Activated CD4-positive, alpha-beta T cell treated with anti-CD3 and anti-CD28 coated beads, Interleukin-2, amount 50 U/mL, for 16 hours (primary cell): ENCODE results near the gene SZT2.
"Not testable (repeated sequence)": the region's sequence is repeated elsewhere in the genome, so short reads cannot be mapped to it uniquely, and the experiment has no call there.

Experiments used
- DNase-seq: peaks from one replicate; pipeline ENCODE4 v3.0.0-alpha.2; 2020

Gene SZT2

DNA sequence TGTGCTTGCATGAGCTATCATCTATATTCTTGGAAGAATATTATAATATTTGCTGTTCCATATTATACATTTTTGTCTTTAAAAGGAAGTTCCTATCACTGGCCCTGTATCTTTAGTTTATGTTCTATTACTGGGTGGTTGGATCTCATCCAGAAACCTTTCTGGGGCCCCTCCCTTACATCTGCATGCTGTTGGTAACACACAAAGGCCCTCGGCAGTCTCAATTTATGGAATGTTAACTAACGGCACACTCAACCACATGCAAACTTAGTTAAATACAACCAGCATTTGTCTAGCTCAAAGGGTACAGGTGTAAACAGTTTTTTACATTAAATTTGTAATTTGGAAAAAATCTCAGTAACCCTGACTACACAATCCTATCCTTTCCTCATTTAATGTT is 73.8 kb downstream of the SZT2 start:
- no peak for DNase-seq

DNA sequence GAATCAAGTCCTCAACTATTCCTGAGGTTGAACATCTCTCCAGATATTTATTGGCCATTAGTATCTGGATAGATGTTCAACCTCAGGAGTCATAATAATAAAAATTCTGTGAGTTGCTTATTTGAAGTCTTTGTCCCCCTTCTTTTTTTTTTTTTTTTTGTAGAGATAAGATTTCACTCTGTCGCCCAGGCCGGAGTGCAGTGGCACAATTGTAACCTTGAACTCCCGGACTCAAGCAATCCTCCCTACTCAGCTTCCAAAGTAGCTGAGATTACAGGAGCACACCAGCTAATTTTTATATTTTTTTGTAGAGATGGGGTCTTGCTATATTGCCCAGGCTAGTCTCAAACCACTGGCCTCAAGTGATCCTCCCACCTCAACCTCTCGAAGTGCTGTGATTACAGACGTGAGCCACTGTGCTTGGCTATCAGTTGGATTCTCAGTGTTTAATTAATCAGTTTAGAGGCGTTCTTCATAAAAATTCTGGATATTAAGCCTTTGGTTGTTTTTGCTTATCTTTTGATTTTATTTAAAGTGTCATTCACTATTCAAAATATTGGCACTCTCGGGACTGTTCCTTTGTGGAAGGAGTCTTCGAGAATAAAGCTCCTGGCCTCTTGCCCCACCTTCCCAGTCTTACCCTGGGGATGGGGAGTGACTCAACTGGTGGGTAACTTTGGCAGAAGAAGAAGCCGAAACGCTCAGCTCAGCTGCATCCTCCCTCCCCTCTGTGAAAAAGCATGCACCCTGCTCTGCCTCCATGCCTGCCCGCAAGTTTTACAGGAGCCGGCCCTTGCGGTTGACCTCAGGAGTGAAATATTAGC is 75.2 kb downstream of the SZT2 start:
- DNase-seq = no peak

DNA sequence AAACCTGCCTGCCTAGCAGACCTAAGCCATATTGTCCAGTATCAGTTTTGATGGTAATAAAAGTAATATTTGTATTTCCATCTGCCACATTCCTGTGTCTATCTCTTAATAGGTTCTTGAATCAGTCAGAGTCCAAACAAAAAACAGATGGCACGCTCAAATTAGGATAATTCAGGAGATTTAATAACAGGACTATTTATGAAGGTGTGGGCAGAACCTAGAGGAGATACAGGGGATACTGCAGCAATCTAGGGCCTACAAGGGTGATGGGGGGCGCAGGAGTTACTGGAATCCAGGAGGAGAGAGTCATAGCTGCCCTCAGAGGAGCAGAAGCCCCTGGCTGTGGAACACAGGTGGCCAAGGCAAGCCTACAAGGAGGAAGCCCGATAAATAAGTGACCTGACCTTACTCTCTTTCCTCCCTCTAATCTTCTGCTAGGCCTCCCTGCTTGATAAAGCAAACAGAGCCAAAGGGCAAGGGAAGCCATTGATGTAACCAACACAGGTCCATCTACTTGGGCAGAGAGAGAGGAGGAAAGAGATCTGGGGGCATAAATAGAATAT is 75.9 kb downstream of the SZT2 start:
- DNase-seq = no peak

DNA sequence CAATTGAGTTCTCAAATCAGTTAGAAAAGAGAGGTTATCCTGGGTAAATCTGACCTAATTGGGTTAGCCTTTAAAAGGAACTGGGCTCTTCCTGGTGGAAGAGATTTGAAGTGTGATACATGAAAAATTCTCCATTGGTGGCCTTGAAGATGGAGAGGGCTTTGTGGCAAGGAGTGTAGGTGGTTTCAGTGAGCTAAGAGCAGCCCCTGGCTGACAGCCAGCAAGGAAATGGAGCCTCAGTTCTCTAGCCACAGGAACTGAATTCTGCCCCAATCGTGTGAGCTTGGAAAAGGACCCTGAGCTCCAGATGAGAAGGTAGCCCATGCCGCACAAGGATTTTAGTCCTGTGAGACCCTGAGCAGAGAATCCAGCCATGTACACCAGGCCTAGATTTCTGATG is 76.7 kb downstream of the SZT2 start:
- DNase-seq = no peak

DNA sequence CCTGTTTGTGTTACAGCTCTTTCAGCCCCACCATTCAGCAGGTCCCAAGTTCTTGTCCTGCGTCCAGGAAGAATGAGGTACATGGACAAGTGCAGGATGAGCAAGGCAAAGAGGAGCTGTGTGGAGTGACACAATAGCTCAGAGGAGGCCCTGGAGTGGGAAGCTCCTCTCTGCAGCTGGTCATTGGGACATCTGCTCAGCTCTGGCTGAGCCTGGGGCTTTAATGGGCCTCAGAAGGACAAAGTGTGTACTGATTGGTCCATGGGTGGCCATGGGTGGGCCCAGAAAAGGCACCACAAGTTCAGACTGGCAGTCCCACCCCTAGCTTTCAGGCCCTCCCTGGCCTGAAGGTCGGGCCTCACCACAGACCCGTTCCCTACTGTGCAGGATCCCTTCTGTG is 78.7 kb downstream of the SZT2 start:
- no peak for DNase-seq

DNA sequence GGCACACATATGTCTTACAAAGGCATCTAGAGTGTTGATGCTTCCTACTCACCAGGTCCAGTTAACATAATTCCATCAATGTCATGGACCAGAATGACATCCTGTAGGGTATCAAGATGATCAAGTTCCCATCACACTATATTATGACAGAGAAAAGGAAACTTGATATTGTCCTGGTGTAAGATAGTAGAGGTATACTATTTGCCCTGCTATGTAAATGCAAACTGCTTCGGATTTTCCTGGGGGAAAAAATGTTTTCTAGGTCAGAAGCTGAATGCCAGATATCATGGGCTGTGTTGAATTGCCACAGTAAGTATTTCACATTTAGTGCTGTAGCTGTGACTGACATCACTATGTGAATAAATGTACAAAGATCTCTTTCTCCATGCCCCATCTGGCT is 80.2 kb downstream of the SZT2 start:
- no peak for DNase-seq

DNA sequence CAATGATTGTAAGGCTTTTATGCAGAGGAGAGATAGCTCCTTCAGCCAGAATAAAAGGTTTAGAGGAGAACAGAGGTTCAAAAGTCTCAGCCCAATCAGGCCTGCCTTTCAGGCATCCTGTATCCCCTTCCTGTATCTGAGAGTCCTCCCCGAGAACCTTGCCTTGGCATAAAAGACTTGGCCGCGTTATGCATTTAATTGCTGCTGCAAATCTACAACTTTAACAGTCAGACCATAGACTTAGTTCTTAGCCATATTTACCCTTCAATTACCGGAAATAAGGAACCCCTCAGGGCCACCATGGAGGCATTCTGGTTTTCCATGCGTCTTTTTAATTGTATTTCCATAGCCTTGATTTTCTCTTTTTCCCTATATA is 82.4 kb downstream of the SZT2 start:
- no peak for DNase-seq

DNA sequence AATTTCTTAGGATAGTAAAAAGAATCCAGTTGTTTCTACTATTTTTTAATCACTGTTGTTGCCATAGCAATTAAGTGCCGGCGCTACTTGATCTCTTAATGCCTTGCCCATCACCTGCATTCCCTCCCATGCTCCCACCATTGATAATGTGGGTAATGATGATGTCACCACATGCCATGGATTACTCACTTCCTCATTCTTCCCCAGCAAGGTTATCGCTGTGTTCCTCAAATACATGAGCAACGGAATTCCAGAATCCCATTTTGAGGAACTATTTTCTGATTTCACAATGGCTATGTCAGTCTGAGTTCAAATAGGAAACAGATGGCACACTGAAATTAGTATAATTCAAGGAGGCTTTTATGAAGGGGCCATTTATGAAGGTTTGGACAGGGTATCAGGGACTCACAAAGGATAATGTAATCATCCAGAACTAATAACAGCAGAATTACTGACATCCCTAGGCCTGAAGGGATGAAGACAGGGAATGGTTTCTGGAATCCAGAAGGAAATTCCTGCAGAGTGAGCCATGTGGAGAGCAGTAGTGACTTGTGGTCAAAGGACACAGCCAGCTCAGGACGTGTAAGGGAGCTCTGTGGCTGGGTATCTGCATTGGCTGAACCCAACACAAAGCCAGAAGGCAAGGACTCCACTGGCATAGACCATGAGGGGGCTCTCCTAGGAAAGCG is 82.9 kb downstream of the SZT2 start:
- not testable (repeated sequence) for DNase-seq

DNA sequence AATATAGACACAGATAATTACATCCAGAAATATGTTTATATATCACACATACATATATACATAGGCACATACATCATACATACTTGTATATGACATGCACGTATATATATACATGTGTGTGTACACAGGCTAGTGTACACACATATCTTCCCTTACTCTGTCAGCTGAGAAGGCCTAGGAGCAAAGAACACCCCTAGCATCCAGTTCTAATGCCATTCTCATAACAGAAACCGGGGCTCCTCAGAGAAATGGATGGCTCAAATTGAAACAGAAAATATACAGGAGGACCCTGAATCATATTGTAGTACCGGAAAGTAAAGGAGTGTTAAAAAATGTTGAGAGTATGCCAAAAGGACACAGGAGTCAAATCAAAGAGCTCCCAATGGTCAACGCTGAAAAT is 83.8 kb downstream of the SZT2 start:
- DNase-seq = peak; percentile 48

DNA sequence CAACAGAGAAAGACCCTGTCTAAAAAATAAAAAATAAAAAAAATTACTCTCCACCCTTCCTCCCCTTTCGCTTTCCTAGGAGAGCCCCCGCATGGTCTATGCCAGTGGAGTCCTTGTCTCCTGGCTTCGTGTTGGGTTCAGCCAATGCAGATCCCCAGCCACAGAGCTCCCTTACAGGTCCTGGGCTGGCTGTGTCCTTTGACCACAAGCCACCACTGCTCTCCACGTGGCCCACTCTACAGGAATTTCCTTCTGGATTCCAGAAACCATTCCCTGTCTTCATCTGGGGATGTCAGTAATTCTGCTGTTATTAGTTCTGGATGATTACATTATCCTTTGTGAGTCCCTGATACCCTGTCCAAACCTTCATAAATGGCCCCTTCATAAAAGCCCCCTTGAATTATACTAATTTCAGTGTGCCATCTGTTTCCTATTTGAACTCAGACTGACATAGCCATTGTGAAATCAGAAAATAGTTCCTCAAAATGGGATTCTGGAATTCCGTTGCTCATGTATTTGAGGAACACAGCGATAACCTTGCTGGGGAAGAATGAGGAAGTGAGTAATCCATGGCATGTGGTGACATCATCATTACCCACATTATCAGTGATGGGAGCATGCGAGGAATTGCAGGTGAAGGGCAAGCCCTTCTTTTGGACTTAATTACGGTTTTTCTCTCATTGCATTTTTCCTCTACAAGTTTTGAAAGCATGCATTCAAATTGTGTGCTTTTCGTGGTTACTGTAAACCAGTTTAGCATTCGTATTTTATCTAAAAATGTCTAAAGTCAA is 86.1 kb downstream of the SZT2 start:
- not testable (repeated sequence) for DNase-seq

DNA sequence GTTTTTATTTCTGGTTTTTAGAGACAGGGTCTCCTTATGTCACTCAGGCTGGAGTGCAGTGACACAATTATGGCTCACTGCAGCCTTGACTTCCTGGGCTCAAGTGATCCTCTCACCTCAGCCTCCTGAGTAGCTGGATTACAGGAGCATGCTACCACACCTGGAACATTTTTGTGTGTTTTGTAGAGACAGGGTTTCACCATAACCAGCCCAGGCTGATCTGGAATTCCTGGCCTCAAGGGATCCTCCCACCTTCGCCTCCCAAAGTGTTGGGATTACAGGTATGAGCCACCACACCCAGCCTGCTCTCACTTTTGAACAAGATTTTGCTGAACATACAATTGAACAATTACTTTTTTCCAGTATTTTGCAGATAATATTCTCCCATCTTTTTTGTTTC is 88.0 kb downstream of the SZT2 start:
- DNase-seq = no peak

DNA sequence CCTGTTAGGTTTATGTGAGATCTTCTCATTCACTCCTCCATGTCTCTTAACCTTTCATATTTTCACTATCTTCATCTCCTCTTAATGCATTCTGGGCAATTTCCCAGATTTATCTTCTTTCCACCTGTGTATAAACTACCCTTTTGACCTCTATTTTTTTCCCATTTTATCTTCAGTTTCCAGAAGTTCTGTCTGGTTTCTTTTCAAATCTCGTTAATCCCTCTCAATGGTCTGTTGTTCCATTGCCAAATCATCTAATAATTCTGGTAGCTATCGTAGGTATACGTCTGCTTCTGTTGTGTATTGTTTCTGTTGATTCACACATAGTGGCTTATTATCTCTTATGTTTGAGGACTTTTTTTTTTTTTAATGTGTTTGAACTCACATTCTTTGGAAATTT is 89.7 kb downstream of the SZT2 start:
- no peak for DNase-seq

DNA sequence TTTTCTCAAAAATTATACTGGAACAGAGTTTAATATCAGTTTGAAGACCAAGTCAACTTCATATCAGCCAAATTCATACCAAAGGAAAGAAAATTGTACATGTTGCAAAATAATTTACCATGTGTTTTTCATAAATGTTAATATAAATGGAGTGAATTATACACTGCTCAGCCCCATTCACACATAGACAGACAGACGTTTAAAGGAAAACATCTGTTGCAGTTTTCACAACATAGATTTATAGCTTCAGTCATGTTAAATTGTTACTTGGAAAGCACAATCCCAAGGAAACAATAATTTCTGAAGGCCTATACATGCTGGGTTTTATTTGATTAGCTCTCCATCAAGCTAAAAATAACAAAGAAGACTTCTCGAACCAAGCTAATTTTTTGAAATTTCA is 91.8 kb downstream of the SZT2 start:
- DNase-seq = no peak

DNA sequence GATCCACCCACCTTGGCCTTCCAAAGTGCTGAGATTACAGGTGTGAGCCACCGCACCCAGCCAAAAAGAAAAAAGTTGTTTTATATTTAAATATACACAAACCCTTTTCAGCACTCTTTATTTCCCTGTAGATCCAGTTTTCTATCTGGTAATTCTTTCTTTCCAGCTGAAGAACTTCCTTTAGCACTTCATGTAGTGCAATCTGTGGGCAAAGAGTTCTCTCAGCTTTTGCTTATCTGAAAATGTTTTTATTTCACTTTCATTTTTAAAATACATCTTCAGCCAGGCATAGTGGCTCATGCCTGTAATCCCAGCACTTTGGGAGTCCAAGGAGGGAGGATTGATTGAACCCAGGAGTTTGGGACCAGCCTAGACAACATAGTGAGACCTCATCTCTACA is 92.5 kb downstream of the SZT2 start:
- no peak for DNase-seq

DNA sequence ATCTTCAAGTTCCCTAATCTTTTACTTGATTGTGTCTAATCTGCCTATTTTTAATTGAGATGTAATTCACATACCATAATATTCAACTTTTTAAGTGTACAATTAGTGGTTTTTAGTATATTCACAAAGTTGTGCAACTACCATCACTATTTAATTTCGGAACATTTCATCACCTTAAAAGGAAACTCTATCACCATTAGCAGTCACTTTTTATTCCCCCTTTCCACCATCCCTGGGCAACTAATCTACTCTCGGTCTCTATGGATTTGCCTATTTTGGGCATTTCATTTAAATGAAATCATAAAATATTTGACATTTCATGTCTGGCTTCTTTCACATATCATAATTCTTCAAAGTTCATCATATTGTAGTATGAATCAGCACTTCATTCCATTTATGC is 94.7 kb downstream of the SZT2 start:
- no peak for DNase-seq

DNA sequence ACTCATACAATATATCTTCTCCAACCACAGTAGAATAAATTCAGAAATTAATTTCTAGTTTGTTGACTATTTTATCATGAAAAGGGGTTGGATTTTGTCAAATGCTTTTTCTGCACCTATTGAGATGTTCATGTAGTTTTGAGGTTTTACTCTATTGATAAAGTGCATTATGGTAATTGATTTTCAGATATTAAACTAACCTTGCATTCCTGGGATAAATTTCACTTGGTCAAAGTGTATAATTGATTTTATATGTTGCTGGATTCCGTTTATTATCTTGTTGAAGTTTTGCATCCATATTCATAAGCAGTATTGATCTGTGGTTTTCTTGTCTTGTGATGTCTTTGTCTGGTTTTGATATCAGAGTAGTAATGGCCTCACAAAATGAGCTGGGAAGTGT is 98.5 kb downstream of the SZT2 start:
- no peak for DNase-seq

DNA sequence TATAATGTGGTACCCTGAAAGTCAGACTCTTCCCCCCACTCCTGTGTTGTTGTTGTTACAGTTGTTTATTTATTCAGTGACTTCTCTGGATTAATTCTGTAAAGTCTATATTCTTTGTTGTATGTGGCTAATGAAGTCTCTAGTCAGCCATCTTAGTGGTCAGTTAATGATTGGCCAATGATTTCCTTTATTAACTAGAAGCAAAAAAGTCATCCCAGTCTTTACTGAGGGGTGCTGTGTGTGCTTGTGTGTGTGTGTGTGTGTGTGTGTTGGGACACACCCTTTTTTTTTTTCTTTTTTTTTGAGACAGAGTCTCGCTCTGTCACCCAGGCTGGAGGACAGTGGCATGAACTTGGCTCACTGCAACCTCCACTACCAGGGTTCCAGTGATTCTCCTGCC is 101.4 kb downstream of the SZT2 start:
- no peak for DNase-seq

DNA sequence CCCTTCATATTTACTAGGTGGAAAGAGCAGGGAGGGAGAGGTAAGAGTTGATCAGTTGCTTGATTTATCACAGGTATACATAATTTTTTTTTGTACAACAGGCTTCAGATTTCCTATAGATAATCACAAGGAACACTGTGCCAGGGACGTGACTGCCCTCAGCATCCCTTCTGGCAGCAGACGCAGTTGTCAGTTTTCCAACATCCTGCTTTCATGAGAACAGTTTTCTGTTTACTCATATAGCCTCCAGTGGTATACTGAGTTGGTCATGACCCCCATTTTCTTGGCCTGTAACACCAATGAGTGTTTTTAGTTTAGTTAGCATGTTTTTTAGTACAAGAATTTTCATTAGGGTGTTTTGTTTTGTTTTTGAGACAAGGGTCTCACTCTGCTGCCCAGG is 103.1 kb downstream of the SZT2 start:
- DNase-seq = no peak

DNA sequence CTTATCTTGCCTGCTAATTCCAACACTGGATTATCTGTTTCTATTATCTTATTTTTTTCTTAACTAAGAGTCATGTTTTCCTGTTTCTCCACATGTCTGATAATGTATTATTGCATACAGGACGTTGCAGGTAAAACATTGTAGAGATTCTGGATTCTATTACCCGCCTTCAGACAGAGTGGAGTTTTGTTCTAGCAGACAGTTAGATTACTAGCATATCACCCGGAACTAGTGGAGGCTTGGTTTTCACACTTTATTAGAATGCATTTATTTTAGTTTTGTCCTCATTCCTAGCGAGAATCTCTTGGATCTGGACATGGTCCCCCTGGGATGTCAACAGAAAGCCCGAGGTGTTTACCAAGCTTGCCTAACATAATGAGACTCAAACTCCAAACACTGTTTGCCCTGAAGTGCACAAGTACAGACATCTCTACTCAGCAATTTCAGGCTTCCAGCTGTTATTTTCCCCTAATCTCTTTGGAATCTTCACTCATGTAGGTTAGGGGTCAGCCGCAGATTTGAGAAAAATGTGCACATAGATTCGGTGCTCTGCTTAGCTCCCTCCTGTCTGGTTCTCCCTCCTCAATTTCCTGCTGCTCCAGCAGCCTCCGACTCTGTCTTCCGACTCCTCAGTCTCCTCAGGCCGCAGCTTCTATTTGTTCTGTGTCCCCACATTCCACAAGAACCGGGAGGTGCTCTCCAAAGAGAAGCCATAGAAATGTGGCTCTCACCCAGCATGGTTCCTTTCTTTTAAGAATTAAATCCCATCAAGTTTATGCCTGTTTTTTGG is 104.2 kb downstream of the SZT2 start:
- no peak for DNase-seq

DNA sequence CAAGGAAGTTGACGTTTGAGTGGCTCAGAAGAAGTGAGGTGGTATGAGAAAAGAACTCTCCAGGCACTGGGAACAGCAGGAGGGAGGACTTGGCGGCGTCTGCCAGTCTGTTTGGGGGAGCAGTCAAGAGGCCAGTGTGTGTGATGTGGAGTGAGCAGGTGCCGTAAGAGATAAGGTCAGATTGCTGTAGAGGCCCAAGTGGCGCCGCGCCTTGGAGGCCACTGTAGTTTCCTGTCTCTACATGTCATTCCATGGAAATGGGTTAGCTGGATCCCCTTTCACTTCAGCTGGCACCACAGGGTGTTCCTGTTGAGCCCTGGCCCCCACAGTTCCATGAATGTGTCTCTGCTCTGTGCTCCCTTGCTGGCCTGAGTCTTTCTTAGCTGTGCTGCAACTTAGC is 105.5 kb downstream of the SZT2 start:
- no peak for DNase-seq

DNA sequence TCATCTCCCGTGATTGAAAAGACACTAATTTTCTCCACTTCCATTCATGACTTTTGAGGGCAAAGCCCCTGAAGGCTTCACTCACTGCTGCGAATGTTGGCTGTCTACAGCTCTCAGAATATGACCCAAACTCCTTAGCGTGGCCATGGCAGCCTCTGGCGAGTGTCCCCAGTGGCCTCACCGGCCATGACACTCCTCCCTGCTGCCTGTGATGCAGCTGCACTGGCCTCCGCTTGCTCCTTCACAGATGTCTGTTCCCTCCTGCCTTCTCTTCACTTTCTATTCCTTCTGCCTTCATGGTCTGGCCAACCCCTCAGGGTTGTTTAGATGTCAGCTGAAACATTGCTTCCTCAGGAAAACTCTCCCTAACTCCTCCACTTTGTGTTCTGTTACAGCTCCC is 110.2 kb downstream of the SZT2 start:
- DNase-seq = no peak

DNA sequence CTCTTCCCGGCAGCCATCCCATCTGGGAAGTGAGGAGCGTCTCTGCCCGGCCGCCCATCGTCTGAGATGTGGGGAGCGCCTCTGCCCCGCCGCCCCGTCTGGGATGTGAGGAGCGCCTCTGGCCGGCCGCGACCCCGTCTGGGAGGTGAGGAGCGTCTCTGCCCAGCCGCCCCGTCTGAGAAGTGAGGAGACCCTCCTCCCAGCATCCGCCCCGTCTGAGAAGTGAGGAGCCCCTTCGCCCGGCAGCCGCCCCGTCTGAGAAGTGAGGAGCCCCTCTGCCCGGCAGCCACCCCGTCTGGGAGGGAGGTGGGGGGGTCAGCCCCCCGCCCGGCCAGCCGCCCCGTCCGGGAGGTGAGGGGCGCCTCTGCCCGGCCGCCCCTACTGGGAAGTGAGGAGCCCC is 112.1 kb downstream of the SZT2 start:
- not testable (repeated sequence) for DNase-seq

DNA sequence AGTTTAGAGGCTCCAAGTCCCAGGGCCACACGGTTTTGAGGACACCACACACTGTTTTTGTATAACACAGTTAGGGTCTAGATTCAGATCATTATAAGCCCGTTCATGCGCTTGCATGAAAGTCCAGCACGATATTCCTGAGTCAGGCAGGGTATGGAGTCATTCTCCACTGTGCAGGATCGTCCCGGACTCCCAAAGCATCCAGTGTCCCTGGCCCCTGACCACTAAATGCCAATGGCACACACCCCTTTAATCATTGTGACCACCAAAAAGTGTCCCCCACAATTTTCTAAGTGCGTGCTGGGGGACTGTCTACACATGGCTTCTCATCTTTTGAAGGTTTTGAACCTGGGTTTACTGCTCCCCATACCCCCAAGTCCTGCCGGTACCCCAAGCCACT is 113.8 kb downstream of the SZT2 start:
- DNase-seq = no peak
